ENCODE data around the gene GJB5. TPM values are rescaled to one million over a fixed set of nuclear protein-coding genes. Genes with fewer than 3 reads are reported as not detected.

GJB5 gene
- total and polyA plus RNA-seq, 10 of the 15 experiments (the other 5 are each of a cell fraction or from before 2014, with no cell fraction given), result not detected

DNA sequence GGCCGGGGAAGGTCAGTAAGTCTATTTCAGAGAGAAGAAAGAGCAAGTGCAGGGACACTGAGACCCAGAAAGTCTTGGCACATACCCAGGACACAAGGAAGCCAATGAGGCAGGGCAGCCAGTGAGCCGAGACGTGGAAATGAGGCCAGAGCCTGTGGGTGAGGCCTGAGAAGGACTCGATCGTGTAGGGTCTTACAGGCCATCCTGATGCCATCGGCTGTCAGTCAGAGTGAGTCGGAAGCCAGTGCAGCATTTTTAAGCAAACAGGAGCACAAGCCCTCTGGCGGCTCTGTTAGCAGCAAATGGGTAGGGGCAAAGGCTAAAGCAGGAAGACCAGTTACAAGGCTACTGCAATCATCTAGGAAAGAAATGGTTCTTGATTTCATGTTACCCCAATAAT is 20.1 kb downstream of the GJB5 start:
- ChIA-PET RAD21 (ENCODE audit: unreplicated experiment) (no interaction called here), POLR2A (no interaction called here), CTCF (no interaction called here), SMC1A (ENCODE audit: uncharacterized antibody, unreplicated experiment) (no interaction called here)
- no peak overlapping the region for H3K27ac ChIP-seq (ENCODE audit: control insufficient read depth, insufficient read depth)
- H2AFZ ChIP-seq (ENCODE audit: control insufficient read depth, low read depth, low read length), result no peak overlapping the region
- H3K4me3 ChIP-seq, result no peak overlapping the region
- no peaks in the 10 kb centered on the region for H3K4me1 ChIP-seq (ENCODE audit: control insufficient read depth, insufficient read depth, low read length)
- H3K27me3 ChIP-seq (replicated peaks in 1 of 2; ENCODE audit: control insufficient read depth in 2 of 2, insufficient read depth in 2 of 2, low read length in 1 of 2), result peaks cover under 1 to 5% of the 10 kb centered on the region in 2 experiments; a peak in 3 of 4 replicates
- no peaks in the 10 kb centered on the region for H3K79me2 ChIP-seq (ENCODE audit: control insufficient read depth, insufficient read depth, low read length)
- WGBS (ENCODE audit: insufficient coverage, insufficient replicate concordance, low lambda C conversion rate, missing lambda C conversion rate), result 37% methylated on average over 8 of the region's 8 CpGs
- FAIRE-seq (no peak), DNase-seq (ENCODE audit: low read depth, low spot score) (no peak), ATAC-seq (no peak)
- H3K9ac ChIP-seq (ENCODE audit: control insufficient read depth, insufficient read depth, low read length), result no peak overlapping the region
- no peaks in the 10 kb centered on the region for H3K36me3 ChIP-seq (ENCODE audit: control insufficient read depth in 2 of 2, insufficient read depth in 2 of 2, low read length in 1 of 2)
- BruUV-seq (replicated peaks), result no TSS peak
- H4K20me1 ChIP-seq (ENCODE audit: control insufficient read depth, insufficient read depth), result no peaks in the 10 kb centered on the region
- H3K9me3 ChIP-seq (replicated peaks; ENCODE audit: control insufficient read depth, insufficient read depth, low read length), result no peaks in the 10 kb centered on the region
- intact Hi-C loops (cut with micrococcal nuclease; ENCODE audit: unreplicated experiment), result no loop called here
- in situ Hi-C loops (cut with MboI), result no loop called here
- no peak overlapping the region for H3K4me2 ChIP-seq (ENCODE audit: control insufficient read depth, insufficient read depth)
- TF ChIP-seq NR2C2 (IDR thresholded peaks at IDR 0.05; ENCODE audit: borderline replicate concordance, control insufficient read depth, insufficient read length, low read depth) (no peak), LARP7 (IDR thresholded peaks at IDR 0.05) (no peak), HDAC6 (IDR thresholded peaks at IDR 0.05; ENCODE audit: unreplicated experiment) (no peak), RELA (IDR thresholded peaks at IDR 0.05; ENCODE audit: borderline replicate concordance, partially characterized antibody) (no peak), ZZZ3 (IDR thresholded peaks at IDR 0.05; ENCODE audit: control insufficient read depth, insufficient read length, low read depth) (no peak), PML (IDR thresholded peaks at IDR 0.05; ENCODE audit: low read length) (no peak), ZBED1 (IDR thresholded peaks at IDR 0.05; ENCODE audit: borderline replicate concordance) (no peak), MEF2A (IDR thresholded peaks at IDR 0.05; ENCODE audit: insufficient read depth, low read depth, low read length) (no peak), POLR2A (IDR thresholded peaks at IDR 0.05; ENCODE audit: low read depth, low read length) (no peak), BCL11A (IDR thresholded peaks at IDR 0.05; ENCODE audit: low read depth, low read length) (no peak), IKZF2 (IDR thresholded peaks at IDR 0.05) (no peak), EZH2 (IDR thresholded peaks at IDR 0.05; ENCODE audit: borderline replicate concordance, control insufficient read depth, low read depth, low read length) (no peak), CHD4 (IDR thresholded peaks at IDR 0.05) (no peak), SIX5 (IDR thresholded peaks at IDR 0.05; ENCODE audit: low read depth, low read length, severe bottlenecking) (no peak), ZNF687 (IDR thresholded peaks at IDR 0.05) (no peak), RELB (IDR thresholded peaks at IDR 0.05; ENCODE audit: low read depth) (no peak)
- TF ChIP-seq, protein P1, sequence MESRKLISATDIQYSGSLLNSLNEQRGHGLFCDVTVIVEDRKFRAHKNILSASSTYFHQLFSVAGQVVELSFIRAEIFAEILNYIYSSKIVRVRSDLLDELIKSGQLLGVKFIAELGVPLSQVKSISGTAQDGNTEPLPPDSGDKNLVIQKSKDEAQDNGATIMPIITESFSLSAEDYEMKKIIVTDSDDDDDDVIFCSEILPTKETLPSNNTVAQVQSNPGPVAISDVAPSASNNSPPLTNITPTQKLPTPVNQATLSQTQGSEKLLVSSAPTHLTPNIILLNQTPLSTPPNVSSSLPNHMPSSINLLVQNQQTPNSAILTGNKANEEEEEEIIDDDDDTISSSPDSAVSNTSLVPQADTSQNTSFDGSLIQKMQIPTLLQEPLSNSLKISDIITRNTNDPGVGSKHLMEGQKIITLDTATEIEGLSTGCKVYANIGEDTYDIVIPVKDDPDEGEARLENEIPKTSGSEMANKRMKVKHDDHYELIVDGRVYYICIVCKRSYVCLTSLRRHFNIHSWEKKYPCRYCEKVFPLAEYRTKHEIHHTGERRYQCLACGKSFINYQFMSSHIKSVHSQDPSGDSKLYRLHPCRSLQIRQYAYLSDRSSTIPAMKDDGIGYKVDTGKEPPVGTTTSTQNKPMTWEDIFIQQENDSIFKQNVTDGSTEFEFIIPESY (IDR thresholded peaks at IDR 0.05), result no peak

Measured in GM12878 (cell line).